NB4 (cell line): ENCODE measurements around the gene GALNT2.

Experiments
- MYC ChIP-seq: IDR thresholded peaks from 2 replicates; pipeline ENCODE4 v1.6.1; 2011; ENCODE audit warnings: low read depth, low read length
- POLR2A ChIP-seq: IDR thresholded peaks from 2 replicates; pipeline ENCODE4 v1.6.1; 2011; ENCODE audit warnings: mild to moderate bottlenecking; ENCODE audit not compliant: insufficient read length; ENCODE audit errors: extremely low read depth
- TF ChIP-seq, protein P1 (sequence below): IDR thresholded peaks from one replicate; pipeline ENCODE4 v1.5.1; 2012; ENCODE audit warnings: low read depth, low read length

DNA sequence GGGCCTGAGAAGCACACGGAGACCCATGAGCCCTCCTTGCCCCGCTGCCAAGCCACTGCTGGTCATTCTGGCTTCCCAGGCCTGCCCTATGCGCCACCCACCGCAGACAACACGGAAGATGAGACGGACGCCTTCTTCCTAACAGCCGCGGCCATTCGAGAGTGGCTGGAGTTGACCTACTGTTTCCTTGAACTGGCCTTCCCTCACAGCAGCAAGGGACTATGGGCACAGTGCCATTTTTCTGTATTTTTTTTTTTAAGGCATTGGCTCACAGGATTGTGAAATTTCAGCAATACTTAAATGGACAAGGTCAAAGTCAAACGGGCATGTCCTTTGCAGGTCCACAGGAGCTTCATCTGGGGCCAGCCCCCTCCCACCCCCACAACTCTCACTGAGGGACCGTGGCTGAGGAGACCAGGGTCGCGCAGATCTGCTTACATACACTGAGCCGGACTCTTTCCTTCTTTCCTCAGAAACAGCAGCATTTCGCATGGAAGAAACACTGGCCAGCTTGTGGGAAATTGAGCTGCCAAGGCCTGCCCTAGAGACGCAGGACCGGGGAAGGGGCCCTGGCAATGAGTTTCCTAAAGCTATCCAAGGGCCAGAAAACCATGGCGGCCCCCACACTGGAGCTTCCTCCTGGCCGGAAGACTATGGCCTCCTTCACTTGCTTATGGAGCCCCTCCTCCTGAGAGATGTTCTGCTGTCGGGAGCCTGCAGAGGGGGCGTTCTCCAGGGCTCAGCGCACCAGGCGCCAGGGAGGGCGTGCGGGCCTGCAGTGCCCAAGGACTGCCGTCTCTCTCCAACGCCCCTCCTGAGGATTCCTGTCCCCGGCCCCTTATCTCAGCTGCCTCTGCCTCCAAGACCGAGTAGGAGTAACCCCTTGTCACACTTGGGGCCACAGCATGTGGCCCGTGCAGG, 260.2 kb downstream of the GALNT2 start:
- TF ChIP-seq, protein P1, sequence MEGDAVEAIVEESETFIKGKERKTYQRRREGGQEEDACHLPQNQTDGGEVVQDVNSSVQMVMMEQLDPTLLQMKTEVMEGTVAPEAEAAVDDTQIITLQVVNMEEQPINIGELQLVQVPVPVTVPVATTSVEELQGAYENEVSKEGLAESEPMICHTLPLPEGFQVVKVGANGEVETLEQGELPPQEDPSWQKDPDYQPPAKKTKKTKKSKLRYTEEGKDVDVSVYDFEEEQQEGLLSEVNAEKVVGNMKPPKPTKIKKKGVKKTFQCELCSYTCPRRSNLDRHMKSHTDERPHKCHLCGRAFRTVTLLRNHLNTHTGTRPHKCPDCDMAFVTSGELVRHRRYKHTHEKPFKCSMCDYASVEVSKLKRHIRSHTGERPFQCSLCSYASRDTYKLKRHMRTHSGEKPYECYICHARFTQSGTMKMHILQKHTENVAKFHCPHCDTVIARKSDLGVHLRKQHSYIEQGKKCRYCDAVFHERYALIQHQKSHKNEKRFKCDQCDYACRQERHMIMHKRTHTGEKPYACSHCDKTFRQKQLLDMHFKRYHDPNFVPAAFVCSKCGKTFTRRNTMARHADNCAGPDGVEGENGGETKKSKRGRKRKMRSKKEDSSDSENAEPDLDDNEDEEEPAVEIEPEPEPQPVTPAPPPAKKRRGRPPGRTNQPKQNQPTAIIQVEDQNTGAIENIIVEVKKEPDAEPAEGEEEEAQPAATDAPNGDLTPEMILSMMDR, result no peak
- TF ChIP-seq POLR2A, result no peak
- TF ChIP-seq MYC, result no peak
